NCI-H1048 (cell line): ENCODE data around the gene PRPF6.

Experiments used
- DNase-seq: peaks from one replicate; lab custom pipeline; 2025; lab: John Stamatoyannopoulos, UW

PRPF6 gene

DNA sequence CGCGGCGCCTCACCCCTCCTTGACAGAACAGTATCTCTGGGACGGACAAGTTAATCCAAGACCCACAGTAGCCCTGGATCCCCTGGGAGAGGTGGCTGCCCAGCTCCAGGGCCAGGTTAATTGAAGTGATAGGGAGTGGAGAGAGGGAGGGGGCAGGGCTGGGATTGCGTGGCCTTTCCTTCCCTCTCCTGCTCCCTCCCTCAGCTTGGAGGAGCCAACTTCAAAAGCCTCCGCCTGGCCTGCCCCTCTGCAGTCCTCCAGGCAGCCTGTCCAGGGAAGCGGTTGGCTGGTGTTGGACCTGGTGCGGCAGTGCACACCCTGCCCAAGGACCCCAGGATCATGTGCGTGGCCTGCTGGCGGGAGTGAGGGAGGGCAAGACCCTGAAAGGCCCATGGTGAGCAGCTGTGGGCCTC, 55.0 kb downstream of the PRPF6 start, which contains the start of gene C20orf204:
Gene C20orf204, plus strand, starts transcription at position 250 of the 413 bp plus-strand sequence. Its CDS starts 142 bp downstream, at position 392.
- no peak for DNase-seq

DNA sequence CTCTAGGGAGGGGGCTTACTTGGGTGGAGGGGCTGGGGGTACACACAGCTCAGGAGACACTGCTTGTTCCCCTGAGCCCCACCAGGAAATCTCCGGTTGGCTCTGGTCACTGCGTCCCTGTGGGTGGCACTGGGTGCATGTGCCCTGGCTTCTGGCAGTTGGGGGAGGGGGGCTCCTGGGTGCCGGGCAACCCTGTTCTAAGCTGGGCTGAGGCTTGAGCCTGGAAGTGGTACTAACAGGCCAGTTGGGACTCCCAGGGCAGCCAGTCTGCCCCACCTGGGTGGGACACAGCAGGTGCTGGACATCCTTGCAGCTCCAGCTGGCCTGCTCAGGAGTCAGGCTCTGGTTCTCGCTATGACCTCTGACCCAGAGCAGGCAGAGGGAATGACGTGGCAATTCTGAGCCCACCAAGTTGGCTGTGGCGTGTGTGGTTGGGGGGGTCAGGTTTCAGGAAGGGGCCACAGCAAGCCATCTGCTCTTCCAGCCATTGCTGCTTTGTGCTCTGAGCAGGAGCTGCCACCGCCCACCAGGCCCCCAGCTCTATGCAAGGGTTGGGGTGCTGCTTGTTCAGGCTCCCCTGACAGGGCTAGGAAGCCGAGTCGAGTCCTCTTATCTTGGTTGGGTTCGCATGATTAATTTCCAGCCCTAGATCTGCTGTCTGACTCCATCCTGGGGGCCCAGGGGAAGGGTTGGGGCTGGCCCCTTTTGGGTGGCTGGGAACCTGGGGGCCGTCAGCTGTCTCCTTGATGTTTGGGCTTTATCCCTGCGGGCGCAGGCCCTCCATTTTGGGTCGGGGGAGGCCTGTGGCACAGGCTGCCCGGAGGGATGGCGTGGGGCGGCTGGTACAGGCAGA, 55.6 kb downstream of the PRPF6 start:
- DNase-seq = no peak

DNA sequence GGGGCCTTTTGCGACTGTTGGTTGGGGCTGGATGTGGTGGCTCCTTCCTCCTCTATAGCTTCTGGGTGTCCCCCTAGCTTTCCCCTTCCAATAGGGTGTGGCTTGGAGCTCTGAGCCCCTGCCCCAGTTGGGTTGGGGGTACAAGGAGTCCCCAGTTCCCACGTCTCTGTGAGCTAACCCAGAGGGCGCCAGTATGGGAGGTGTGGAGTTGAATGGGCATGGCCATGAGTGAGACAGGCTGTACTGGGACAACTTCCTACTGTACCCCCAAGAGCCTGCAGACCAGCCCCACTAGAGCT, 56.2 kb downstream of the PRPF6 start:
- no peak for DNase-seq

DNA sequence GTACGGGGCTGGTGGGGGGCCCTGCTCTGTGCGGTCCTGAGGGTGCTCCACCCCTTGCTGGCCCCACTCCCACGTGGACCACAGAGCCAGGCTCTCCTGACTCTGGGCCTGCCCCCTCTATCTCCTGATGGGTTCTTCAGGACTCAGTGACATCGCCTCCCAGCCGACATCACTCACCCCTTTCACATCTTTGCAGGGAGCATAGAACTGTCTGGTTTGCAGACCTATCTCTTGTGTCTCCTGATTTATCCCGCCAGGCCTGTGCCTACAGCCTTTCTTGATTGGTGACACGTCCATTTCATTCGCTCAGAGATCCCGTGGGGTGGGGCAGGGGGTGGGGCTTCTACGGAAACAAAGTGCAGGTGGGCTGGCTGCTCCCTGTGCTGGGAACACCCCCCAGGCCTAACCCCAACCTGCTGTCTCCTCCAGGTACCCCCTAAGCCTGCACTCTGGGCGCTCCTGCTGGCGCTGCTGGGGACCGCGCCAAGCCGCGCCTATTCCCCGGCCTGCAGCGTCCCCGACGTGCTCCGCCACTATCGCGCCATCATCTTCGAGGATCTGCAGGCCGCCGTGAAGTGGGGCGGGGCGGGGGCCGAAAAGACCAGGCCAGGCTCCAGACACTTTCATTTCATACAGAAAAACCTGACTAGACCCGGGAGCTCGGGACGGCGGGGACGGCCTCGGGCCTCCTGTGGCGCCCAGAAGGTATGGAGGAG, 56.7 kb downstream of the PRPF6 start:
- DNase-seq = no peak

DNA sequence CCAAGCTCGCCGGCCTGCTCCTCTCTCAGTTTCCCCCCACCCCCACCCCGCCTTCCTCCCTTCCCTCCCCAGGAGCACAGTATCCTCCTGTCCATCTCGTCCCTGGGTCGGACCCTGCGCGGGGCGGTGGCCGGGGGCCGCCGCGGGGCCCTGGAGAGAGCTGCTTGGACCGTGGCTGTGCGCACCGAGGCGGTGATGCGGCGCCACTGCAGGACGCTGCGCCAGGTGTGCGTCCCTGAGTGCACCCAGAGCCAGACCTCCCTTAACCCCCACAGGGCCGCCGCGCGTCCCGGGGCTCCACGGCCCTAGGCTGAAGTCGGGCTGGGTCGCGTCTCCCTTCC, 57.3 kb downstream of the PRPF6 start:
- DNase-seq = no peak

DNA sequence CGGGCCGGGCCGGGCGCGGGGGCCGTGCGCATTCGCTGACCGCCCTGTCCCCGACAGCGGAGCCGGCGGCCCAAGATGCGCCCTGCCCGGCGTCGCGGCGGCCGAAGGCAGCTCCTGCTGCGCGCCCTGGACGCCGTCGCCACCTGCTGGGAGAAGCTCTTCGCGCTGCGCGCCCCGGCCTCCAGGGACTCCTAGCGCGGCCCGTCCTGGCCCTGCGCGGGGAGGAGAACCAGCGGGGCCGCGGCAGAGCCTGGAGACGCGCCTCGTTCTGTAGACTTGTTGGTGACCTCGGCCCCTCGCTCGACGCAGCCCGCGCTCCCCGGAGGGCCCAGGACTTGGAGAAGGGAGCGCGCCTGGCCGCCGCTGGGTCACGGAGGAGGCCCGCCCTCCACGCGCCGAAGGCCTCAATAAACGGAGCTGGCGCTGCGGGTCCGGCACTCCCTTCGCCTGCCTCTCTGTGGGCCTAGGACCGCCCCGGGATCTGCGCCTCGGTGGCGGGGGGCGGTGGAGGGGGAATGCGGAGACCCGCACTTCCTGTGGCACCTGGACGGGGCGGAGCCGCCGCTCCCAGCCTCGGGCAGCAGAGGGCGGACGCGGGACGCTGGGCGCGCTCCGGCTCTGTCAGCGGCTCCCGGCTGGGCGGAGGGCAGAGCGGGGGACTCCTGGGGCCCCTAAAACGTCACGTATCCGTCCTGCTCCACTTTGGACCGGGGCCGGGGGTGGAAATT, 57.8 kb downstream of the PRPF6 start:
- no peak for DNase-seq

DNA sequence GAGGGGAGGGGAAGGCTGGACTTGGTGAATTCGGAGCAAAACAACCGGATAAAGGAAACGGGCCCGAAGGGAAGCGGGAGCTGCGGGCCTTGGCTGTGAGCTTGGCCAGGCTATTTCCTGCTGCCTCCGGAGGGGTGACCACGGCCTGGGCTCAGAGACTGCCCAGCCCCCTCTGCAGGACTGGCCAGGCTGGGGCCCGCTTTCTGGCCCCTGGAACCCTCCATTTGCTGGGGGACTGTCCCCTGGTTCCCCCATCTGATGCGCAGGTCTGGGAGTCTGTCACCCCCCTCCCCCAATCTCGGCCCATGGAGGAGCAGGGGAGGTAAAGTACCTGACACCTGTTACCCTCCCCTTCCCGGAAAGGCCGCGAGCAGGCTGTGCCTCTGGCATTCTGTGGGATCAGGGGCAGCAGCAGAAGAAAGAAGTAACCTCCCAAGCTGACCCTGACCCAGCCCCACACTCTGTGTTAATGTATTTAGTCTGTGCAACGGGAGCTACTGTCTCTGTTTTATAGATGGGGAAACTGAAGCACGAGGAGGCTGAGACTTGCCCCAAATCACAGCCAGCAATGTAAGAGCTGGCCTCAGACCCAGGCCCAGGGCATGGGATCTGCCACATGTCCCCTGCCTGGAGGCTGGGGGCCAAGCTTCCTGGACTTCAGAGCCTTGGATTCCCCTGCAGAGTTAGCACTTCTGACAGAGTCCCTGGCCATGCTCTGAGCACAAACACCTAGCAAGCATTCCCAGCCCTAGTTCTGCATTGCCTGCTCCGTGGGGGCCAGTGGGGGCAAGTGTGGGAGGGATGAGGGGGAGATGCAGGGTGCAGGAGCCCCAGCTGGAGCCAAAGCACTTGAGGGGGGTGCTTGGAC, 58.6 kb downstream of the PRPF6 start:
- no peak for DNase-seq

DNA sequence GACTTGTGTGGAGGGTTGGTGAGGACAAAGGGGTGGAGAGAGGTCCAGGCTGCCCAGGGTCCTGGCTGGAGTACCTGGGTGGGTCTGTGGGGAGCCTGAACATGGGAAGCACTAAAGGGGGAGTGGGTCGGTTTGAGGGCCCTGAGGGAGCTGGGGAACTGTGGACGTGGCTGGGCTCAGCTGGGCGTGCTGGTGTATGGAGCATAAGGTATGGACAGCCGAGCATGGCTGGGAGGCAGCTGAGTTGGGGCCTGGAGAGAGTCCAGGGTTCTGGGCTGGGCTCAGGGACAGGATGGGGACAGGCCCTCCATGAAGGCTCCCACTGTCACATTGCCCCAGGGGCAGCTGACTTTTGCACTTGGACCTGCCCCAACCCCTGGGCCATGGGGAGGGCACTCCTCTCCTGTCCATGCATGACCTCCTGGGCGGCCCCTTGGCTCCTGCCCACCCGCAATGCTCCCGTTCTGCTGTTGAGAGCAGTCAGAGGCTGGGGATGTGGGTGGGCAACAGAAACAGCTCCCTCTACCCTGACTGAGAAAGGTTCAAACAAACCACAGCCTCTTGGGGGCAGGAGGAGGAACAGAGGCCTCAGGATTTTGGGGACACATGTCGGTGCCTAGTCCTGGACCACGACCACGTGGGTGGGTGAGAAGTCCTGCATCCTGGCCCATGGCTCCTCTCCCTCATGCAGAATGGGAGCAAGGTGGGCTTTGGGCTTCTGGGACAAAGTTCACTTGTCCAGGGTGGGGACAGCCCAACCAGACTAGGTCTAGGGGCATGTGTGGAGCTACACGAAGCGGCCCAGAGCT, 59.5 kb downstream of the PRPF6 start:
- DNase-seq = no peak

DNA sequence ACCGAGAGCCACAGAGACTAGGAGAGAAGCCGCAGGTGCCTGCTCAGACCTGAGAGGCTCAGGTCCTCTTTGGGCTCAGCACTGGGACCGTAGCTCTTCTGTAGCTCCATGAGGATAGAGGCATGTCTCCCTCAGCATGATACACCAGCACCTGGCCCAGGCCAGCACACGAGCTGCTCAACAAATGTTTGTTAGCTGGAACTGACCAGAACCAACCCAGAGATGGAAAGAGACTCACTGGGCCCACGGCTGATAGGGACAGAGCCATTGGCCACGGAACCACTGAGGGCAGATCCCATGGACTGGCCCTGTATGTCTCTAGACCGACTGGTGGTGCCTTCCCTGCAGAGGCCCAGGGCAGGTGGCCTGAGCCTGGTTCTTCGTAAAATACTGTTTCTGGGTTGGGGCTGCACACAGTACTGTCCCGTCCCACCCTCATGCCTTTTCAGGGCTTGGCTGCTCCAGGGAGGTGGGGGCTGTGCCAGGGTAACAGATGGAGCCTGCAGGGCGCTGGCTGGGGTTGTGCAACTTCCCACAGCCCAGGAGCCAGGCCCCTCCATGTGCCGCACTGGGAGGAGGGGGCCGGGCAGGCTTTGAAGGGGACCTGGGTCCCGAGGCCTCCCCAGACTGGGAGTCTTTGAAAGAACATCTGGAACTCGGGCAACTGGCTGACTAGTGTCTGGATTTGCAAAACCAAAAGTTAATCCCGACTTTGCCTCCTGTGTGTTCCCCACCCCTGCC, 60.3 kb downstream of the PRPF6 start:
- DNase-seq = no peak

- no peak for DNase-seq
Measured at GRCh38 chr20:64041781-64042053, 60.8 kb downstream of the PRPF6 start.

GRCh38 chr20:64042054-64042781, 61.3 kb downstream of the PRPF6 start:
- DNase-seq = no peak

- DNase-seq = no peak
Measured at GRCh38 chr20:64043768-64044167, 62.8 kb downstream of the PRPF6 start.

GRCh38 chr20:64044484-64045247, 63.7 kb downstream of the PRPF6 start:
- no peak for DNase-seq

GRCh38 chr20:64045346-64046011, 64.5 kb downstream of the PRPF6 start:
- DNase-seq = no peak

- no peak for DNase-seq
Measured at GRCh38 chr20:64047046-64047389, 66.1 kb downstream of the PRPF6 start.

DNA sequence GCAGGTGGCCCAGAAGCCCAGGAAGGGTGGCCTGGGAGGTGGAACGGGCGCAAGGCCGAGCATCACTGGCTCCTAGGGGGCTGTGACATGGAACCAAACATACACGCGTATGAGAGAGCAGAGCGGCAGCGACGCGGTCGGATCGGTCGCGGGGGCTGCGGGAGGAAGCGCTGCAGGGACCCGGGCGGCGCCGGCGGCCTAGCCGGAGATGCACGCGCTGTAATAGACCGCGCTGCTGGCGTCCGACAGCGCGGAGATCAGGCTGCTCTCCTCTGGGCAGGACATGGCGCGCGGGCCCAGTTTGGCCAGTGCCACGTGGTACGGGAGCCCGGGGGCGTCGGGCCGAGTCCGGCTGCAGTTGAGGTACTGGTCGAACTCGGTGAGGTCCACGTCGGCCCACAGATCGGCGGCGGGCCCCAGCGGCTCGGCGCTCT, 67.1 kb downstream of the PRPF6 start:
- no peak for DNase-seq

- no peak for DNase-seq
Measured at GRCh38 chr20:64048402-64049044, 67.6 kb downstream of the PRPF6 start.
